ENCODE results near the gene MEN1. TPM values are rescaled to one million over a fixed set of nuclear protein-coding genes. Genes with fewer than 3 reads are reported as not detected.

The MEN1 gene
- total RNA-seq, 3 donors from 2014 or later, result 11.4 to 19.0 (median 14.8) TPM

GRCh38 chr11:64764753-64765152 lies 45.6 kb downstream of the MEN1 start:
- Histone ChIP-seq H3K27me3 (no peaks in the 10 kb centered on the region), H3K4me3 (no peak overlapping the region), H3K9me3 (no peaks in the 10 kb centered on the region), H3K27ac (peak overlapping the region in 1 of 2 donors; percentile 61), H3K36me3 (peaks cover 35% of the 10 kb centered on the region), H3K4me1 (peaks cover 6 to 14% of the 10 kb centered on the region in 2 donors)
- peak in 1 of 2 donors; percentile 20 for DNase-seq (ENCODE audit: low spot score in 2 of 2)
- intact Hi-C loops (cut with DNase I; ENCODE audit: low total_unique reads), result no loop called here
- TF ChIP-seq POLR2A (IDR thresholded peaks at IDR 0.05), result no peak
- no peak for TF ChIP-seq POLR2AphosphoS5 (IDR thresholded peaks at IDR 0.05)
- no peak for TF ChIP-seq CTCF (IDR thresholded peaks at IDR 0.05)

GRCh38 chr11:64764040-64764611 lies 46.2 kb downstream of the MEN1 start:
- intact Hi-C loops (cut with DNase I; ENCODE audit: low total_unique reads), result no loop called here
- no peak overlapping the region for H3K4me3 ChIP-seq
- H3K4me1 ChIP-seq, result peaks cover 6 to 14% of the 10 kb centered on the region in 2 donors
- TF ChIP-seq CTCF (IDR thresholded peaks at IDR 0.05), result no peak
- no peaks in the 10 kb centered on the region for H3K9me3 ChIP-seq
- peak overlapping the region; percentile 61 to 71 for H3K27ac ChIP-seq
- DNase-seq (ENCODE audit: low spot score in 2 of 2), result peak in 1 of 2 donors; percentile 37
- no peaks in the 10 kb centered on the region for H3K27me3 ChIP-seq
- peaks cover 29% of the 10 kb centered on the region for H3K36me3 ChIP-seq

DNA sequence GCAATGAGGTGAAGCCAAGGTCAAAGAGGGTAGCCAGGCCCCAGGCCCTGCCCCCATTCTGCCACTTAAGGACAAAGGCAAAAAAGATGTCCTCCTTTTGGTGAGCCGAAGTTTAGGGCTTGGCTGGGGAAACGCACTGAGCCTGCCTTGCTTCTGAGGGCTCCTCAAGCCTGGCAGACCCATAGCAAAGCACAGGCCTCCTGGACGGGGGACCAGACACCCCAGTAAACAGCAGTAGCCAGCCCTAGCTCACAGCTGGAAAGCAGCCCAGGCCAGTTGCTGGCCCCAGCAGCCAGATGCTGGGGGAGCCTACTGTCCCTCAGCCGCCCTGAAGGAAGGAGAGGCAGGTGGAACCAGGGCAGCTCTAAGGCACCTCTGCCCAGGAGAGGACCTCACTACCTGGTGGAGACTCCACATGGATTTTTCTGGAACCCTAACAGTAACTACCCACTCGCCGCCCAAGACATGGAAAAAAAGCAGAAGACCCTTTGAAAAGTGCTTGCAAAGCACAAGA lies 46.8 kb downstream of the MEN1 start:
- H3K27me3 ChIP-seq, result no peaks in the 10 kb centered on the region
- H3K4me3 ChIP-seq, result no peak overlapping the region
- TF ChIP-seq POLR2AphosphoS5 (IDR thresholded peaks at IDR 0.05) (no peak), CTCF (IDR thresholded peaks at IDR 0.05) (no peak), POLR2A (IDR thresholded peaks at IDR 0.05) (no peak)
- H3K9me3 ChIP-seq, result no peaks in the 10 kb centered on the region
- H3K27ac ChIP-seq, result peak overlapping the region; percentile 61 to 71
- DNase-seq (ENCODE audit: low spot score in 2 of 2), result peak in 1 of 2 donors; percentile 36
- peaks cover 26% of the 10 kb centered on the region for H3K36me3 ChIP-seq
- peaks cover 6 to 14% of the 10 kb centered on the region in 2 donors for H3K4me1 ChIP-seq
- intact Hi-C loops (cut with DNase I; ENCODE audit: low total_unique reads), result no loop called here

- H3K36me3 ChIP-seq, result peaks cover 25% of the 10 kb centered on the region
- H3K27ac ChIP-seq, result peak overlapping the region; percentile 61 to 71
- peaks cover 6 to 14% of the 10 kb centered on the region in 2 donors for H3K4me1 ChIP-seq
These were observed 47.5 kb downstream of the MEN1 start for GRCh38 chr11:64762674-64763525.

More at GRCh38 chr11:64762674-64763525, 47.5 kb downstream of the MEN1 start:
- H3K4me3 ChIP-seq, result no peak overlapping the region
- TF ChIP-seq CTCF (IDR thresholded peaks at IDR 0.05) (no peak), POLR2AphosphoS5 (IDR thresholded peaks at IDR 0.05) (peak in 1 of 3 donors; percentile 15), POLR2A (IDR thresholded peaks at IDR 0.05) (no peak)
- peak in 1 of 2 donors; percentile 17 for DNase-seq (ENCODE audit: low spot score in 2 of 2)
- intact Hi-C loops (cut with DNase I; ENCODE audit: low total_unique reads), result no loop called here
- H3K9me3 ChIP-seq, result no peaks in the 10 kb centered on the region
- no peaks in the 10 kb centered on the region for H3K27me3 ChIP-seq
